Tibial artery (tissue), 4 donors: Measurements from ENCODE around the gene ZC3H13.

Experiments used
- DNase-seq, 2 donors: peaks; one replicate each; pipeline ENCODE4 v3.0.0-alpha.2; 2019
- H3K27ac ChIP-seq, 2 donors: fragments of 200-600 bp; sonication (generic) in 1 of 2; 1 replicate in 1 of 2; 2 replicates in 1 of 2; pipeline ENCODE4 v1.5.1; 2018 to 2019; ENCODE audit warnings: mild to moderate bottlenecking in 1 of 2
- H3K27me3 ChIP-seq, 2 donors: fragments of 200-600 bp; sonication (generic) in 1 of 2; one replicate each; pipeline versions ENCODE4 v1.5.1 to v1.6.0; 2016 to 2019
- H3K36me3 ChIP-seq, 3 donors: fragments of 200-600 bp; sonication (generic) in 2 of 3; one replicate each; pipeline ENCODE4 v1.5.1; 2016 to 2019; ENCODE audit warnings: mild to moderate bottlenecking in 2 of 3
- H3K4me1 ChIP-seq, 4 donors: fragments of 200-600 bp; sonication (generic) in 2 of 4; 1 replicate in 3 of 4; 2 replicates in 1 of 4; pipeline ENCODE4 v1.5.1; 2016 to 2019
- H3K4me3 ChIP-seq, 2 donors: fragments of 200-600 bp; sonication (generic) in 1 of 2; 1 replicate in 1 of 2; 2 replicates in 1 of 2; pipeline ENCODE4 v1.5.1; 2018 to 2019; ENCODE audit warnings: mild to moderate bottlenecking in 2 of 2
- H3K9me3 ChIP-seq, 3 donors: fragments of 200-600 bp; sonication (generic) in 1 of 3; one replicate each; pipeline ENCODE4 v1.5.1; 2016 to 2019
- CTCF ChIP-seq, 2 experiments: fragments of 200-600 bp in 1 of 2; fragments of 450-650 bp in 1 of 2; IDR thresholded peaks; one replicate each; pipeline ENCODE4 v1.5.1; 2017 to 2019; ENCODE audit warnings: antibody characterized with exemption in 2 of 2, mild to moderate bottlenecking in 1 of 2, moderate library complexity in 1 of 2
- intact Hi-C: fragments of 100-400 bp; cut with DNase I; formaldehyde crosslinking; loops from one replicate; pipeline ENCODE4 v1.15.0; 2023; ENCODE audit warnings: low total_unique reads

Gene ZC3H13

GRCh38 chr13:45925151-45925550 is 127.4 kb downstream of the ZC3H13 start:
- Histone ChIP-seq H3K9me3 (no peaks in the 10 kb centered on the region), H3K27ac (no peak overlapping the region), H3K4me3 (no peak overlapping the region), H3K27me3 (peaks cover 0 to 4% of the 10 kb centered on the region in 2 donors), H3K36me3 (no peaks in the 10 kb centered on the region), H3K4me1 (no peaks in the 10 kb centered on the region)
- no peak for DNase-seq
- TF ChIP-seq CTCF (IDR thresholded peaks at IDR 0.05) = no peak
- intact Hi-C loops = no loop called here

GRCh38 chr13:45921162-45921736 is 131.3 kb downstream of the ZC3H13 start:
- intact Hi-C loops = no loop called here
- DNase-seq = no peak
- no peak for TF ChIP-seq CTCF (IDR thresholded peaks at IDR 0.05)
- H3K27me3 ChIP-seq = no peaks in the 10 kb centered on the region
- no peak overlapping the region for H3K27ac ChIP-seq
- H3K36me3 ChIP-seq = no peaks in the 10 kb centered on the region
- H3K4me3 ChIP-seq = no peak overlapping the region
- no peaks in the 10 kb centered on the region for H3K9me3 ChIP-seq
- H3K4me1 ChIP-seq = no peaks in the 10 kb centered on the region

GRCh38 chr13:45918597-45918996 is 133.9 kb downstream of the ZC3H13 start:
- Histone ChIP-seq H3K36me3 (no peaks in the 10 kb centered on the region), H3K4me3 (no peak overlapping the region), H3K9me3 (no peaks in the 10 kb centered on the region), H3K4me1 (no peaks in the 10 kb centered on the region), H3K27me3 (no peaks in the 10 kb centered on the region), H3K27ac (no peak overlapping the region)
- DNase-seq = no peak
- intact Hi-C loops = no loop called here
- no peak for TF ChIP-seq CTCF (IDR thresholded peaks at IDR 0.05)

- no peak for TF ChIP-seq CTCF (IDR thresholded peaks at IDR 0.05)
- Histone ChIP-seq H3K4me1 (no peaks in the 10 kb centered on the region), H3K36me3 (no peaks in the 10 kb centered on the region), H3K27me3 (no peaks in the 10 kb centered on the region), H3K27ac (no peak overlapping the region), H3K9me3 (no peaks in the 10 kb centered on the region), H3K4me3 (no peak overlapping the region)
- DNase-seq = no peak
- intact Hi-C loops = no loop called here
Measured at GRCh38 chr13:45917019-45917418, 135.5 kb downstream of the ZC3H13 start.

GRCh38 chr13:45915686-45916439 is 136.7 kb downstream of the ZC3H13 start:
- Histone ChIP-seq H3K27me3 (no peaks in the 10 kb centered on the region), H3K27ac (no peak overlapping the region), H3K4me1 (no peaks in the 10 kb centered on the region), H3K4me3 (no peak overlapping the region), H3K36me3 (no peaks in the 10 kb centered on the region), H3K9me3 (no peaks in the 10 kb centered on the region)
- TF ChIP-seq CTCF (IDR thresholded peaks at IDR 0.05) = no peak
- intact Hi-C loops = no loop called here
- no peak for DNase-seq
